H1 (cell line): ENCODE data around the gene WDR19. TPM values are rescaled to one million over a fixed set of nuclear protein-coding genes. Genes with fewer than 3 reads are reported as not detected.

Experiments used
- CTCF ChIA-PET: fragments of 300-600 bp; sonication (Branson Sonifier 250); formaldehyde crosslinking; loops from one replicate; lab custom pipeline; 2021; ENCODE audit not compliant: partially characterized antibody; lab: Charles Lee
- POLR2A ChIA-PET: fragments of 300-600 bp; sonication (Branson Sonifier 250); formaldehyde crosslinking; loops from one replicate; lab custom pipeline; 2021; ENCODE audit warnings: inconsistent platforms; ENCODE audit not compliant: partially characterized antibody; lab: Charles Lee
- DNase-seq, 2 experiments: peaks; one replicate each; pipeline versions ENCODE4 v3.0.0 to v3.0.0-alpha.2; 2010 to 2022; ENCODE audit warnings: low spot score in 2 of 2, low read depth in 1 of 2, mixed read lengths in 1 of 2
- FAIRE-seq: peaks from 2 replicates; lab custom pipeline; 2011; peaks lifted over from hg19 to GRCh38; lab: Jason Lieb, UNC
- H2AFZ ChIP-seq: 2 replicates; pipeline ENCODE4 v1.8.1; 2012; ENCODE audit warnings: low read length, inconsistent platforms
- H2AK5ac ChIP-seq: 2 replicates; pipeline ENCODE4 v1.6.1; 2013; ENCODE audit warnings: low read depth, low read length
- H2BK120ac ChIP-seq: replicated peaks from 2 replicates; pipeline ENCODE3; 2013; ENCODE audit warnings: low read depth, low read length, inconsistent platforms
- H2BK12ac ChIP-seq: 2 replicates; pipeline ENCODE4 v1.6.1; 2013; ENCODE audit warnings: low read depth, low read length
- H2BK15ac ChIP-seq: 2 replicates; pipeline ENCODE4 v1.6.1; 2013; ENCODE audit warnings: low read length
- H2BK20ac ChIP-seq: 2 replicates; pipeline ENCODE4 v1.6.1; 2013; ENCODE audit warnings: low read length
- H2BK5ac ChIP-seq: 2 replicates; pipeline ENCODE4 v1.6.1; 2013; ENCODE audit warnings: low read depth, low read length
- H3K14ac ChIP-seq: 2 replicates; pipeline ENCODE4 v1.6.1; 2013; ENCODE audit warnings: inconsistent platforms; ENCODE audit not compliant: insufficient read length
- H3K18ac ChIP-seq: 2 replicates; pipeline ENCODE4 v1.6.1; 2013; ENCODE audit warnings: low read length; ENCODE audit errors: extremely low read depth
- H3K23ac ChIP-seq: 2 replicates; pipeline ENCODE4 v1.6.1; 2013; ENCODE audit warnings: inconsistent platforms; ENCODE audit not compliant: insufficient read length
- H3K23me2 ChIP-seq: 2 replicates; pipeline ENCODE4 v1.6.1; 2013; ENCODE audit warnings: low read depth, low read length
- H3K27ac ChIP-seq: 2 replicates; pipeline ENCODE4 v1.6.1; 2011; ENCODE audit warnings: low read depth, low read length, inconsistent platforms
- H3K27me3 ChIP-seq, 4 experiments: replicated peaks in 1 of 4; 1 replicate in 1 of 4; 2 replicates in 3 of 4; pipeline versions ENCODE4 v1.6.1 to v1.8.1; 2011 to 2013; ENCODE audit warnings: low read length in 3 of 4, mild to moderate bottlenecking in 3 of 4, inconsistent platforms in 2 of 4, mixed read lengths in 2 of 4, moderate library complexity in 1 of 4; ENCODE audit not compliant: control insufficient read depth in 3 of 4, insufficient read depth in 3 of 4; ENCODE audit errors: extremely low read depth in 1 of 4
- H3K36me3 ChIP-seq, 4 experiments: 2 replicates each; pipeline versions ENCODE4 v1.6.1 to v1.8.1; 2011 to 2013; ENCODE audit warnings: mild to moderate bottlenecking in 4 of 4, low read length in 3 of 4, moderate library complexity in 2 of 4, control low read depth in 1 of 4, inconsistent platforms in 1 of 4; ENCODE audit not compliant: insufficient read depth in 4 of 4, control insufficient read depth in 2 of 4
- H3K4ac ChIP-seq: replicated peaks from 2 replicates; pipeline ENCODE3; 2013; ENCODE audit warnings: low read length, low read depth, mixed read lengths, inconsistent platforms; ENCODE audit not compliant: insufficient read length
- H3K4me1 ChIP-seq, 4 experiments: replicated peaks in 1 of 4; 1 replicate in 1 of 4; 2 replicates in 3 of 4; pipeline versions ENCODE4 v1.6.1 to v1.8.1; 2011 to 2013; ENCODE audit warnings: low read length in 3 of 4, inconsistent platforms in 2 of 4, mixed read lengths in 1 of 4; ENCODE audit not compliant: insufficient read depth in 4 of 4, control insufficient read depth in 3 of 4
- H3K4me2 ChIP-seq, 2 experiments: 2 replicates each; pipeline versions ENCODE4 v1.6.1 to v1.8.1; 2011 to 2013; ENCODE audit warnings: low read depth in 2 of 2, low read length in 2 of 2, control low read depth in 1 of 2, inconsistent platforms in 1 of 2, mild to moderate bottlenecking in 1 of 2; ENCODE audit not compliant: insufficient read depth in 1 of 2
- H3K4me3 ChIP-seq, 4 experiments: fragments of 200-600, 300-600 bp in 1 of 4; sonication (generic), shearing (Covaris generic), sonication (Bioruptor Twin) in 1 of 4; 2 replicates each; pipeline versions ENCODE4 v1.5.1 to v1.8.1; 2011 to 2016; ENCODE audit warnings: low read length in 4 of 4, low read depth in 3 of 4, control low read depth in 2 of 4, inconsistent platforms in 2 of 4, mild to moderate bottlenecking in 2 of 4, mixed read lengths in 1 of 4, moderate library complexity in 1 of 4; ENCODE audit not compliant: insufficient read depth in 2 of 4; ENCODE audit errors: extremely low read depth in 1 of 4
- H3K56ac ChIP-seq: replicated peaks from 2 replicates; pipeline ENCODE3; 2013; ENCODE audit warnings: low read depth, mild to moderate bottlenecking, mixed read lengths, low read length, inconsistent platforms; ENCODE audit not compliant: insufficient read length
- H3K79me1 ChIP-seq: 2 replicates; pipeline ENCODE4 v1.6.1; 2013; ENCODE audit warnings: low read depth, low read length, control low read depth
- H3K79me2 ChIP-seq, 2 experiments: 2 replicates each; pipeline versions ENCODE4 v1.6.1 to v1.8.1; 2012 to 2013; ENCODE audit warnings: low read length in 2 of 2, mild to moderate bottlenecking in 2 of 2, inconsistent platforms in 1 of 2; ENCODE audit not compliant: insufficient read depth in 2 of 2, control insufficient read depth in 1 of 2
- H3K9ac ChIP-seq, 4 experiments: replicated peaks in 1 of 4; 1 replicate in 1 of 4; 2 replicates in 3 of 4; pipeline versions ENCODE4 v1.6.1 to v1.8.1; 2011 to 2013; ENCODE audit warnings: low read depth in 3 of 4, low read length in 3 of 4, control low read depth in 2 of 4, mild to moderate bottlenecking in 2 of 4, moderate library complexity in 2 of 4, inconsistent platforms in 1 of 4; ENCODE audit errors: extremely low read depth in 1 of 4
- H3K9me3 ChIP-seq, 2 experiments: 2 replicates each; pipeline versions ENCODE4 v1.6.1 to v1.8.1; 2012 to 2013; ENCODE audit warnings: mild to moderate bottlenecking in 2 of 2, moderate library complexity in 2 of 2, control low read depth in 1 of 2, inconsistent platforms in 1 of 2, low read depth in 1 of 2, low read length in 1 of 2, mixed read lengths in 1 of 2; ENCODE audit not compliant: insufficient read depth in 2 of 2
- H4K20me1 ChIP-seq, 2 experiments: replicated peaks in 1 of 2; 2 replicates each; pipeline versions ENCODE3 to v1.8.1; 2011 to 2013; ENCODE audit warnings: inconsistent platforms in 2 of 2, low read length in 2 of 2, mild to moderate bottlenecking in 1 of 2; ENCODE audit not compliant: insufficient read depth in 2 of 2, control insufficient read depth in 1 of 2
- H4K5ac ChIP-seq: 2 replicates; pipeline ENCODE4 v1.6.1; 2013; ENCODE audit warnings: low read length, low read depth, mixed read lengths, inconsistent platforms; ENCODE audit not compliant: insufficient read length
- H4K8ac ChIP-seq: 2 replicates; pipeline ENCODE4 v1.8.0; 2013; ENCODE audit warnings: mild to moderate bottlenecking, moderate library complexity, low read length, inconsistent platforms; ENCODE audit not compliant: insufficient read depth; ENCODE audit errors: extremely low read depth
- H4K91ac ChIP-seq: replicated peaks from 2 replicates; pipeline ENCODE3; 2013; ENCODE audit warnings: low read length, mixed read lengths, inconsistent platforms; ENCODE audit not compliant: insufficient read length
- EGR1 ChIP-seq: IDR thresholded peaks from 2 replicates; pipeline ENCODE4 v1.6.1; 2011; ENCODE audit warnings: low read depth, low read length, borderline replicate concordance
- EZH2 ChIP-seq: fragments of 200-600 bp; sonication (generic); IDR thresholded peaks from 2 replicates; pipeline ENCODE4 v1.7.1; 2012; ENCODE audit warnings: low read depth, mild to moderate bottlenecking, moderate library complexity, low read length, inconsistent platforms; ENCODE audit not compliant: severe bottlenecking
- JUN ChIP-seq: IDR thresholded peaks from 2 replicates; pipeline ENCODE4 v1.6.1; 2011; ENCODE audit warnings: low read depth, mild to moderate bottlenecking, improper control_type of control experiment, low read length
- JUND ChIP-seq: IDR thresholded peaks from 2 replicates; pipeline ENCODE4 v1.6.1; 2011; ENCODE audit warnings: mild to moderate bottlenecking, improper control_type of control experiment, low read length
- KDM1A ChIP-seq: fragments of 200-600, 300-600 bp; sonication (generic); IDR thresholded peaks from 2 replicates; pipeline ENCODE4 v1.7.1; 2016; ENCODE audit warnings: mild to moderate bottlenecking, low read length, borderline replicate concordance
- KDM4A ChIP-seq: IDR thresholded peaks from one replicate; pipeline ENCODE4 v1.7.1; 2012; ENCODE audit warnings: low read depth, mild to moderate bottlenecking, moderate library complexity, low read length, inconsistent platforms; ENCODE audit not compliant: severe bottlenecking
- KDM5A ChIP-seq: fragments of 200-600 bp; IDR thresholded peaks from 2 replicates; pipeline ENCODE4 v1.7.1; 2012; ENCODE audit warnings: mild to moderate bottlenecking, low read length, inconsistent platforms, mixed read lengths
- RFX5 ChIP-seq: IDR thresholded peaks from 2 replicates; pipeline ENCODE4 v1.6.1; 2011; ENCODE audit warnings: low read depth, low read length, improper control_type of control experiment, borderline replicate concordance
- RNF2 ChIP-seq: fragments of 200-900, 300-1000 bp; sonication (generic); IDR thresholded peaks from 2 replicates; pipeline ENCODE4 v1.7.1; 2016; ENCODE audit warnings: borderline replicate concordance, low read depth, mild to moderate bottlenecking, antibody characterized with exemption, low read length; ENCODE audit not compliant: poor library complexity, severe bottlenecking; ENCODE audit errors: missing control alignments
- TAF7 ChIP-seq: optimal IDR thresholded peaks from 2 replicates; pipeline ENCODE3; 2011; ENCODE audit warnings: low read depth, mild to moderate bottlenecking, inconsistent platforms, low read length, moderate library complexity, borderline replicate concordance
- TEAD4 ChIP-seq: IDR thresholded peaks from 2 replicates; pipeline ENCODE4 v1.6.1; 2012; ENCODE audit warnings: low read depth, low read length, inconsistent platforms, mixed read lengths
- ZNF274 ChIP-seq: IDR thresholded peaks from 2 replicates; pipeline ENCODE4 v1.7.0; 2012; ENCODE audit warnings: low read length, borderline replicate concordance; ENCODE audit errors: extremely low read depth
- WGBS, 2 experiments: shearing (Covaris generic) in 1 of 2; methylation state at CpG; one replicate each; pipeline versions ENCODE4 v1.1.6 to v1.1.7; 2013 to 2015; ENCODE audit warnings: low lambda C conversion rate in 2 of 2, mixed read lengths in 2 of 2, inconsistent platforms in 1 of 2, low coverage in 1 of 2, missing lambda C conversion rate in 1 of 2; ENCODE audit not compliant: insufficient replicate concordance in 2 of 2, insufficient coverage in 1 of 2, insufficient read length in 1 of 2; ENCODE audit errors: extremely low coverage in 1 of 2, missing lambda C conversion rate in 1 of 2; 5-methylcytosine and 5-hydroxymethylcytosine counted together
- polyA plus RNA-seq, 7 experiments: library from polyadenylated mRNA; depleted of rRNA in 3 of 7; stranded (reverse) in 5 of 7; unstranded in 2 of 7; fragments of >200 nt in 5 of 7; fragments of 200-250 nt in 2 of 7; gene quantifications; 1 replicate in 5 of 7; 2 replicates in 1 of 7; 4 replicates in 1 of 7; pipeline versions ENCODE4 v1.2.1 to v1.2.3, GENCODE V29; 2011 to 2013; ENCODE audit warnings: missing spikeins in 2 of 7, mixed read lengths in 2 of 7
- total RNA-seq: library from RNA; stranded (reverse); fragmentation: NEBNext Ultra II Directional; extraction: Animal tissue kit (Norgen Biotek cat#: 25700); gene quantifications from 2 replicates; pipeline ENCODE4 v1.2.1, GENCODE V29; 2021
- TF ChIP-seq, protein P1 (sequence below): IDR thresholded peaks from 2 replicates; pipeline ENCODE4 v1.6.1; 2011; ENCODE audit warnings: low read length, improper control_type of control experiment

Gene WDR19
- total and polyA plus RNA-seq, 2 of the 8 experiments (the other 6 are each of a cell fraction or from before 2014, with no cell fraction given) = 22.2 to 23.3 TPM

DNA sequence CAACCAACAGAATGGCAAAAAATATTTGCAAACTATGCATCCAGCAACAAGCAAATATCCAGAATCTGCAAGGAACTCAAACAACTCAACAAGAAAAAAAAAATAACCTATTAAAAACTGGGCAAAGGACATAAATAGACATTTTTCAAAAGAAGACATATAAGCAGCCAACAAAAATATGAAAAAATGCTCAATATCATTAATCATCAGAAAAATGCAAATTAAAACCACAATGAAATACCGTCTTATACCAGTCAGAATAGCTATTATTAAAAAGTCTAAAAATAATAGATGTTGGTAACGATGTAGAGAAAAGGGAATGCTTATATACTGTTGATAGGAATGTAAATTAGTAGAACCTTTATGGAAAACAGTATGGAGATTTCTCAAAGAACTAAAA lies 53.4 kb downstream of the WDR19 start:
- Histone ChIP-seq H3K27me3 (peaks cover 0 to 1% (median 0%) of the 10 kb centered on the region in 4 experiments; a peak in 1 of 7 replicates), H2AK5ac (no peak overlapping the region), H3K18ac (no peak overlapping the region), H3K79me1 (no peaks in the 10 kb centered on the region), H3K9ac (no peak overlapping the region), H3K56ac (no peak overlapping the region), H3K23ac (no peak overlapping the region), H3K23me2 (no peaks in the 10 kb centered on the region), H3K4me1 (no peaks in the 10 kb centered on the region), H3K4ac (no peak overlapping the region), H4K8ac (no peak overlapping the region), H3K4me3 (no peak overlapping the region), H4K91ac (no peak overlapping the region), H4K20me1 (no peaks in the 10 kb centered on the region), H3K27ac (no peak overlapping the region), H2BK15ac (no peak overlapping the region), H3K79me2 (no peaks in the 10 kb centered on the region), H4K5ac (no peak overlapping the region), H2BK120ac (no peak overlapping the region), H3K4me2 (no peak overlapping the region), H2BK12ac (no peak overlapping the region), H3K9me3 (no peaks in the 10 kb centered on the region), H2BK5ac (no peak overlapping the region), H3K14ac (no peak overlapping the region), H2AFZ (no peak overlapping the region), H2BK20ac (no peak overlapping the region), H3K36me3 (peaks cover 0 to 3% (median 0%) of the 10 kb centered on the region in 4 experiments; a peak in 1 of 8 replicates)
- ChIA-PET CTCF (interaction anchor here (0.6 kb wide), 1 partner anchor 173 kb away, joined by 3 read pairs; no protein-coding TSS in a partner anchor), POLR2A (no interaction called here)
- no peak for DNase-seq
- WGBS, 2 experiments = 92 to 100% methylated on average over 1 to 2 of the region's 2 CpGs
- no peak for FAIRE-seq
- TF ChIP-seq RNF2 (no peak), JUND (no peak), EGR1 (no peak), EZH2 (no peak), ZNF274 (no peak), KDM1A (no peak), TAF7 (no peak), RFX5 (no peak), KDM5A (no peak), TEAD4 (no peak), KDM4A (no peak), JUN (no peak)
- TF ChIP-seq, protein P1, sequence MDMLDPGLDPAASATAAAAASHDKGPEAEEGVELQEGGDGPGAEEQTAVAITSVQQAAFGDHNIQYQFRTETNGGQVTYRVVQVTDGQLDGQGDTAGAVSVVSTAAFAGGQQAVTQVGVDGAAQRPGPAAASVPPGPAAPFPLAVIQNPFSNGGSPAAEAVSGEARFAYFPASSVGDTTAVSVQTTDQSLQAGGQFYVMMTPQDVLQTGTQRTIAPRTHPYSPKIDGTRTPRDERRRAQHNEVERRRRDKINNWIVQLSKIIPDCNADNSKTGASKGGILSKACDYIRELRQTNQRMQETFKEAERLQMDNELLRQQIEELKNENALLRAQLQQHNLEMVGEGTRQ = no peak
